ENCODE measurements around the gene EPHA7.

The EPHA7 gene

GRCh38 chr6:93358435-93358834 is 60.9 kb downstream of the EPHA7 start:
- H3K36me3 ChIP-seq (ENCODE audit: control insufficient read depth, insufficient read depth, low read length), result no peaks in the 10 kb centered on the region
- no CpG with 5 or more reads among the region's 2 CpGs for WGBS (ENCODE audit: insufficient coverage, insufficient read length)
- H3K9me3 ChIP-seq (ENCODE audit: control insufficient read depth, insufficient read depth, low read length), result no peaks in the 10 kb centered on the region
- H3K27ac ChIP-seq (ENCODE audit: low read length), result no peak overlapping the region
- DNase-seq (ENCODE audit: low read depth, low spot score), result no peak
- H3K4me3 ChIP-seq (ENCODE audit: low read length), result no peak overlapping the region
- no peaks in the 10 kb centered on the region for H3K4me1 ChIP-seq (ENCODE audit: control insufficient read depth, insufficient read depth, low read length)
- no peaks in the 10 kb centered on the region; the same call in 1 of the 2 replicates for H3K27me3 ChIP-seq (ENCODE audit: control insufficient read depth, insufficient read depth, low read length)

- H3K27ac ChIP-seq (ENCODE audit: low read length), result no peak overlapping the region
- H3K27me3 ChIP-seq (ENCODE audit: control insufficient read depth, insufficient read depth, low read length), result no peaks in the 10 kb centered on the region; the same call in 1 of the 2 replicates
- H3K4me3 ChIP-seq (ENCODE audit: low read length), result no peak overlapping the region
- WGBS (ENCODE audit: insufficient coverage, insufficient read length), result no CpG with 5 or more reads among the region's 1 CpG
- H3K36me3 ChIP-seq (ENCODE audit: control insufficient read depth, insufficient read depth, low read length), result no peaks in the 10 kb centered on the region
- no peak for DNase-seq (ENCODE audit: low read depth, low spot score)
- no peaks in the 10 kb centered on the region for H3K4me1 ChIP-seq (ENCODE audit: control insufficient read depth, insufficient read depth, low read length)
- H3K9me3 ChIP-seq (ENCODE audit: control insufficient read depth, insufficient read depth, low read length), result no peaks in the 10 kb centered on the region
These were observed 66.8 kb downstream of the EPHA7 start for GRCh38 chr6:93352604-93353003.

- no peak overlapping the region for H3K27ac ChIP-seq (ENCODE audit: low read length)
- no peak for DNase-seq (ENCODE audit: low read depth, low spot score)
- no peaks in the 10 kb centered on the region for H3K9me3 ChIP-seq (ENCODE audit: control insufficient read depth, insufficient read depth, low read length)
- H3K4me1 ChIP-seq (ENCODE audit: control insufficient read depth, insufficient read depth, low read length), result no peaks in the 10 kb centered on the region
- H3K4me3 ChIP-seq (ENCODE audit: low read length), result no peak overlapping the region
- no CpG with 5 or more reads among the region's 3 CpGs for WGBS (ENCODE audit: insufficient coverage, insufficient read length)
- H3K36me3 ChIP-seq (ENCODE audit: control insufficient read depth, insufficient read depth, low read length), result no peaks in the 10 kb centered on the region
- H3K27me3 ChIP-seq (ENCODE audit: control insufficient read depth, insufficient read depth, low read length), result no peaks in the 10 kb centered on the region
These were observed 68.1 kb downstream of the EPHA7 start for GRCh38 chr6:93351222-93351621.

- Histone ChIP-seq H3K36me3 (ENCODE audit: control insufficient read depth, insufficient read depth, low read length) (no peaks in the 10 kb centered on the region), H3K4me3 (ENCODE audit: low read length) (no peak overlapping the region), H3K27ac (ENCODE audit: low read length) (no peak overlapping the region), H3K27me3 (ENCODE audit: control insufficient read depth, insufficient read depth, low read length) (no peaks in the 10 kb centered on the region), H3K9me3 (ENCODE audit: control insufficient read depth, insufficient read depth, low read length) (no peaks in the 10 kb centered on the region), H3K4me1 (ENCODE audit: control insufficient read depth, insufficient read depth, low read length) (no peaks in the 10 kb centered on the region)
- WGBS (ENCODE audit: insufficient coverage, insufficient read length), result no CpG with 5 or more reads among the region's 4 CpGs
- no peak for DNase-seq (ENCODE audit: low read depth, low spot score)
These were observed 68.6 kb downstream of the EPHA7 start for GRCh38 chr6:93350774-93351173.

- DNase-seq (ENCODE audit: low read depth, low spot score), result no peak
- Histone ChIP-seq H3K36me3 (ENCODE audit: control insufficient read depth, insufficient read depth, low read length) (no peaks in the 10 kb centered on the region), H3K4me3 (ENCODE audit: low read length) (no peak overlapping the region), H3K27me3 (ENCODE audit: control insufficient read depth, insufficient read depth, low read length) (no peaks in the 10 kb centered on the region), H3K4me1 (ENCODE audit: control insufficient read depth, insufficient read depth, low read length) (no peaks in the 10 kb centered on the region), H3K9me3 (ENCODE audit: control insufficient read depth, insufficient read depth, low read length) (no peaks in the 10 kb centered on the region), H3K27ac (ENCODE audit: low read length) (no peak overlapping the region)
- WGBS (ENCODE audit: insufficient coverage, insufficient read length), result no CpG with 5 or more reads among the region's 1 CpG
These were observed 75.0 kb downstream of the EPHA7 start for GRCh38 chr6:93344333-93344835.

- Histone ChIP-seq H3K27ac (ENCODE audit: low read length) (no peak overlapping the region), H3K4me3 (ENCODE audit: low read length) (no peak overlapping the region), H3K36me3 (ENCODE audit: control insufficient read depth, insufficient read depth, low read length) (no peaks in the 10 kb centered on the region), H3K27me3 (ENCODE audit: control insufficient read depth, insufficient read depth, low read length) (no peaks in the 10 kb centered on the region), H3K4me1 (ENCODE audit: control insufficient read depth, insufficient read depth, low read length) (no peaks in the 10 kb centered on the region), H3K9me3 (ENCODE audit: control insufficient read depth, insufficient read depth, low read length) (no peaks in the 10 kb centered on the region)
- DNase-seq (ENCODE audit: low read depth, low spot score), result no peak
- WGBS (ENCODE audit: insufficient coverage, insufficient read length), result no CpG with 5 or more reads among the region's 2 CpGs
These were observed 75.9 kb downstream of the EPHA7 start for GRCh38 chr6:93343476-93343875.

- no peak overlapping the region for H3K4me3 ChIP-seq (ENCODE audit: low read length)
- peaks cover 2% of the 10 kb centered on the region; the same call in 1 of the 2 replicates for H3K4me1 ChIP-seq (ENCODE audit: control insufficient read depth, insufficient read depth, low read length)
- H3K36me3 ChIP-seq (ENCODE audit: control insufficient read depth, insufficient read depth, low read length), result no peaks in the 10 kb centered on the region
- no peak for DNase-seq (ENCODE audit: low read depth, low spot score)
- no CpG with 5 or more reads among the region's 1 CpG for WGBS (ENCODE audit: insufficient coverage, insufficient read length)
- no peaks in the 10 kb centered on the region for H3K27me3 ChIP-seq (ENCODE audit: control insufficient read depth, insufficient read depth, low read length)
- no peak overlapping the region for H3K27ac ChIP-seq (ENCODE audit: low read length)
- no peaks in the 10 kb centered on the region for H3K9me3 ChIP-seq (ENCODE audit: control insufficient read depth, insufficient read depth, low read length)
These were observed 77.3 kb downstream of the EPHA7 start for GRCh38 chr6:93341900-93342613.

- Histone ChIP-seq H3K27me3 (ENCODE audit: control insufficient read depth, insufficient read depth, low read length) (no peaks in the 10 kb centered on the region), H3K36me3 (ENCODE audit: control insufficient read depth, insufficient read depth, low read length) (no peaks in the 10 kb centered on the region), H3K27ac (ENCODE audit: low read length) (no peak overlapping the region), H3K4me3 (ENCODE audit: low read length) (no peak overlapping the region), H3K4me1 (ENCODE audit: control insufficient read depth, insufficient read depth, low read length) (peaks cover 2% of the 10 kb centered on the region; the same call in 1 of the 2 replicates), H3K9me3 (ENCODE audit: control insufficient read depth, insufficient read depth, low read length) (no peaks in the 10 kb centered on the region)
- DNase-seq (ENCODE audit: low read depth, low spot score), result no peak
- no CpG with 5 or more reads among the region's 2 CpGs for WGBS (ENCODE audit: insufficient coverage, insufficient read length)
These were observed 81.5 kb downstream of the EPHA7 start for GRCh38 chr6:93337772-93338394.

- WGBS (ENCODE audit: insufficient coverage, insufficient read length), result no CpG with 5 or more reads among the region's 1 CpG
These were observed 82.3 kb downstream of the EPHA7 start for GRCh38 chr6:93337014-93337413.

GRCh38 chr6:93329301-93330000 is 89.9 kb downstream of the EPHA7 start:
- Histone ChIP-seq H3K36me3 (ENCODE audit: control insufficient read depth, insufficient read depth, low read length) (no peaks in the 10 kb centered on the region), H3K27ac (ENCODE audit: low read length) (no peak overlapping the region), H3K9me3 (ENCODE audit: control insufficient read depth, insufficient read depth, low read length) (no peaks in the 10 kb centered on the region), H3K4me1 (ENCODE audit: control insufficient read depth, insufficient read depth, low read length) (no peaks in the 10 kb centered on the region), H3K27me3 (ENCODE audit: control insufficient read depth, insufficient read depth, low read length) (no peaks in the 10 kb centered on the region), H3K4me3 (ENCODE audit: low read length) (no peak overlapping the region)
- DNase-seq (ENCODE audit: low read depth, low spot score), result no peak
- WGBS (ENCODE audit: insufficient coverage, insufficient read length), result no CpG with 5 or more reads among the region's 2 CpGs

More at GRCh38 chr6:93337014-93337413, 82.3 kb downstream of the EPHA7 start:
- Histone ChIP-seq H3K4me1 (ENCODE audit: control insufficient read depth, insufficient read depth, low read length) (peaks cover 2% of the 10 kb centered on the region; the same call in 1 of the 2 replicates), H3K9me3 (ENCODE audit: control insufficient read depth, insufficient read depth, low read length) (no peaks in the 10 kb centered on the region), H3K36me3 (ENCODE audit: control insufficient read depth, insufficient read depth, low read length) (no peaks in the 10 kb centered on the region), H3K27ac (ENCODE audit: low read length) (no peak overlapping the region), H3K4me3 (ENCODE audit: low read length) (no peak overlapping the region), H3K27me3 (ENCODE audit: control insufficient read depth, insufficient read depth, low read length) (no peaks in the 10 kb centered on the region)
- DNase-seq (ENCODE audit: low read depth, low spot score), result no peak
